ENCODE results near the gene ZCCHC7. TPM values are rescaled to one million over a fixed set of nuclear protein-coding genes. Genes with fewer than 3 reads are reported as not detected.

ZCCHC7 gene
- total and polyA plus RNA-seq, 2 experiments from 2014 or later, result 29.8 to 38.8 TPM

GRCh38 chr9:37150415-37150814, 30.0 kb downstream of the ZCCHC7 start (continued):
- no peak for TF ChIP-seq EZH2 (IDR thresholded peaks at IDR 0.05; ENCODE audit: low read depth, unreplicated experiment)

DNA sequence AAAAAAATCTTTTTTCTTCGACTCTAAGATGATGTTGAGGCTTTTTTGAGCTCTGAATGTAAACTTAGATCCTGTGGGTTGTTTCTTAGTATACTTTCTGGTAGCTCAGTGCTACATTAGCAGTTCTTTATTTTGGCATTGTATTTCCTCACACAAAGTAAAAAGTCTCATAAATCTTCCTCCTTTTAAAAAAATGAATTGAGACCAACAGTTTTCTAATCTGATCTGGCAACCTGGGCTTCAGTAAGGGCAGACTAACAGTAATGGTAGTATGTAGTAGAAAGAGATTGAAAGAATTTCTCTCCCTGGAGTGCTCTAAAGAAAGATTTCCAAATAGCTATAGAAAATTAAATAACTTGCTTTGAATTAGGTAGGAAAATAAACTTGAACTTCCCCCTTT, 31.4 kb downstream of the ZCCHC7 start:
- Histone ChIP-seq H3K4me3 (no peak overlapping the region), H3K36me3 (ENCODE audit: insufficient read depth) (no peaks in the 10 kb centered on the region), H3K4me1 (ENCODE audit: insufficient read depth) (peaks cover 17% of the 10 kb centered on the region; the same call in 1 of the 2 replicates), H3K9me2 (ENCODE audit: insufficient read depth) (no peaks in the 10 kb centered on the region), H3K79me2 (replicated peaks; ENCODE audit: insufficient read depth) (peaks cover 20% of the 10 kb centered on the region), H3K27me3 (ENCODE audit: insufficient read depth) (no peaks in the 10 kb centered on the region), H3F3A (replicated peaks; ENCODE audit: low read depth) (no peaks in the 10 kb centered on the region), H3K27ac (ENCODE audit: low read depth) (no peak overlapping the region), H4K20me1 (replicated peaks; ENCODE audit: insufficient read depth) (no peaks in the 10 kb centered on the region), H2AFZ (no peak overlapping the region), H3K4me2 (no peak overlapping the region)
- H3K4me1 Mint-ChIP-seq, result peaks cover 14% of the 10 kb centered on the region
- ATAC-seq, result no peak
- DNase-seq (ENCODE audit: low spot score), result no peak
- no peak overlapping the region for H3K4me3 Mint-ChIP-seq
- H3K27ac Mint-ChIP-seq, result no peak overlapping the region
- no peaks in the 10 kb centered on the region for H3K27me3 Mint-ChIP-seq (ENCODE audit: insufficient read depth, low read depth, poor library complexity)
- TF ChIP-seq ZNF114 (CRISPR knock-in tag; IDR thresholded peaks at IDR 0.05) (no peak), ETS1 (IDR thresholded peaks at IDR 0.05) (no peak), EZH2phosphoT487 (IDR thresholded peaks at IDR 0.05; ENCODE audit: unreplicated experiment) (no peak), JUNB (IDR thresholded peaks at IDR 0.05; ENCODE audit: unreplicated experiment) (no peak), POLR2AphosphoS5 (IDR thresholded peaks at IDR 0.05; ENCODE audit: low read depth) (no peak), ZNF331 (CRISPR knock-in tag; IDR thresholded peaks at IDR 0.05; ENCODE audit: low read depth) (no peak), CREB1 (CRISPR knock-in tag; IDR thresholded peaks at IDR 0.05; ENCODE audit: low read depth) (no peak)
- TF ChIP-seq, protein P1, sequence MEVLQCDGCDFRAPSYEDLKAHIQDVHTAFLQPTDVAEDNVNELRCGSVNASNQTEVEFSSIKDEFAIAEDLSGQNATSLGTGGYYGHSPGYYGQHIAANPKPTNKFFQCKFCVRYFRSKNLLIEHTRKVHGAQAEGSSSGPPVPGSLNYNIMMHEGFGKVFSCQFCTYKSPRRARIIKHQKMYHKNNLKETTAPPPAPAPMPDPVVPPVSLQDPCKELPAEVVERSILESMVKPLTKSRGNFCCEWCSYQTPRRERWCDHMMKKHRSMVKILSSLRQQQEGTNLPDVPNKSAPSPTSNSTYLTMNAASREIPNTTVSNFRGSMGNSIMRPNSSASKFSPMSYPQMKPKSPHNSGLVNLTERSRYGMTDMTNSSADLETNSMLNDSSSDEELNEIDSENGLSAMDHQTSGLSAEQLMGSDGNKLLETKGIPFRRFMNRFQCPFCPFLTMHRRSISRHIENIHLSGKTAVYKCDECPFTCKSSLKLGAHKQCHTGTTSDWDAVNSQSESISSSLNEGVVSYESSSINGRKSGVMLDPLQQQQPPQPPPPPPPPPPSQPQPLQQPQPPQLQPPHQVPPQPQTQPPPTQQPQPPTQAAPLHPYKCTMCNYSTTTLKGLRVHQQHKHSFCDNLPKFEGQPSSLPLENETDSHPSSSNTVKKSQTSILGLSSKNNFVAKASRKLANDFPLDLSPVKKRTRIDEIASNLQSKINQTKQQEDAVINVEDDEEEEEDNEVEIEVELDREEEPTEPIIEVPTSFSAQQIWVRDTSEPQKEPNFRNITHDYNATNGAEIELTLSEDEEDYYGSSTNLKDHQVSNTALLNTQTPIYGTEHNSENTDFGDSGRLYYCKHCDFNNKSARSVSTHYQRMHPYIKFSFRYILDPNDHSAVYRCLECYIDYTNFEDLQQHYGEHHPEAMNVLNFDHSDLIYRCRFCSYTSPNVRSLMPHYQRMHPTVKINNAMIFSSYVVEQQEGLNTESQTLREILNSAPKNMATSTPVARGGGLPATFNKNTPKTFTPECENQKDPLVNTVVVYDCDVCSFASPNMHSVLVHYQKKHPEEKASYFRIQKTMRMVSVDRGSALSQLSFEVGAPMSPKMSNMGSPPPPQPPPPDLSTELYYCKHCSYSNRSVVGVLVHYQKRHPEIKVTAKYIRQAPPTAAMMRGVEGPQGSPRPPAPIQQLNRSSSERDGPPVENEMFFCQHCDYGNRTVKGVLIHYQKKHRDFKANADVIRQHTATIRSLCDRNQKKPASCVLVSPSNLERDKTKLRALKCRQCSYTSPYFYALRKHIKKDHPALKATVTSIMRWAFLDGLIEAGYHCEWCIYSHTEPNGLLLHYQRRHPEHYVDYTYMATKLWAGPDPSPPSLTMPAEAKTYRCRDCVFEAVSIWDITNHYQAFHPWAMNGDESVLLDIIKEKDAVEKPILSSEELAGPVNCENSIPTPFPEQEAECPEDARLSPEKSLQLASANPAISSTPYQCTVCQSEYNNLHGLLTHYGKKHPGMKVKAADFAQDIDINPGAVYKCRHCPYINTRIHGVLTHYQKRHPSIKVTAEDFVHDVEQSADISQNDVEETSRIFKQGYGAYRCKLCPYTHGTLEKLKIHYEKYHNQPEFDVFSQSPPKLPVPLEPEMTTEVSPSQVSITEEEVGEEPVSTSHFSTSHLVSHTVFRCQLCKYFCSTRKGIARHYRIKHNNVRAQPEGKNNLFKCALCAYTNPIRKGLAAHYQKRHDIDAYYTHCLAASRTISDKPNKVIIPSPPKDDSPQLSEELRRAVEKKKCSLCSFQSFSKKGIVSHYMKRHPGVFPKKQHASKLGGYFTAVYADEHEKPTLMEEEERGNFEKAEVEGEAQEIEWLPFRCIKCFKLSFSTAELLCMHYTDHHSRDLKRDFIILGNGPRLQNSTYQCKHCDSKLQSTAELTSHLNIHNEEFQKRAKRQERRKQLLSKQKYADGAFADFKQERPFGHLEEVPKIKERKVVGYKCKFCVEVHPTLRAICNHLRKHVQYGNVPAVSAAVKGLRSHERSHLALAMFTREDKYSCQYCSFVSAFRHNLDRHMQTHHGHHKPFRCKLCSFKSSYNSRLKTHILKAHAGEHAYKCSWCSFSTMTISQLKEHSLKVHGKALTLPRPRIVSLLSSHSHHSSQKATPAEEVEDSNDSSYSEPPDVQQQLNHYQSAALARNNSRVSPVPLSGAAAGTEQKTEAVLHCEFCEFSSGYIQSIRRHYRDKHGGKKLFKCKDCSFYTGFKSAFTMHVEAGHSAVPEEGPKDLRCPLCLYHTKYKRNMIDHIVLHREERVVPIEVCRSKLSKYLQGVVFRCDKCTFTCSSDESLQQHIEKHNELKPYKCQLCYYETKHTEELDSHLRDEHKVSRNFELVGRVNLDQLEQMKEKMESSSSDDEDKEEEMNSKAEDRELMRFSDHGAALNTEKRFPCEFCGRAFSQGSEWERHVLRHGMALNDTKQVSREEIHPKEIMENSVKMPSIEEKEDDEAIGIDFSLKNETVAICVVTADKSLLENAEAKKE (CRISPR knock-in tag; IDR thresholded peaks at IDR 0.05), result no peak
- H3K9me3 Mint-ChIP-seq, result no peaks in the 10 kb centered on the region
- peaks cover 12% of the 10 kb centered on the region for H3K36me3 Mint-ChIP-seq (ENCODE audit: low read depth)
